ENCODE measurements around the gene NFASC. TPM values are rescaled to one million over a fixed set of nuclear protein-coding genes. Genes with fewer than 3 reads are reported as not detected.

Gene NFASC
- total and polyA plus RNA-seq, 2 donors (not counting 3 experiments of a cell fraction or from before 2014, with no cell fraction given), result not detected

GRCh38 chr1:204868340-204868700 is 2.3 kb upstream of the NFASC start:
- TF ChIP-seq, protein P1, sequence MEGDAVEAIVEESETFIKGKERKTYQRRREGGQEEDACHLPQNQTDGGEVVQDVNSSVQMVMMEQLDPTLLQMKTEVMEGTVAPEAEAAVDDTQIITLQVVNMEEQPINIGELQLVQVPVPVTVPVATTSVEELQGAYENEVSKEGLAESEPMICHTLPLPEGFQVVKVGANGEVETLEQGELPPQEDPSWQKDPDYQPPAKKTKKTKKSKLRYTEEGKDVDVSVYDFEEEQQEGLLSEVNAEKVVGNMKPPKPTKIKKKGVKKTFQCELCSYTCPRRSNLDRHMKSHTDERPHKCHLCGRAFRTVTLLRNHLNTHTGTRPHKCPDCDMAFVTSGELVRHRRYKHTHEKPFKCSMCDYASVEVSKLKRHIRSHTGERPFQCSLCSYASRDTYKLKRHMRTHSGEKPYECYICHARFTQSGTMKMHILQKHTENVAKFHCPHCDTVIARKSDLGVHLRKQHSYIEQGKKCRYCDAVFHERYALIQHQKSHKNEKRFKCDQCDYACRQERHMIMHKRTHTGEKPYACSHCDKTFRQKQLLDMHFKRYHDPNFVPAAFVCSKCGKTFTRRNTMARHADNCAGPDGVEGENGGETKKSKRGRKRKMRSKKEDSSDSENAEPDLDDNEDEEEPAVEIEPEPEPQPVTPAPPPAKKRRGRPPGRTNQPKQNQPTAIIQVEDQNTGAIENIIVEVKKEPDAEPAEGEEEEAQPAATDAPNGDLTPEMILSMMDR (IDR thresholded peaks at IDR 0.05; ENCODE audit: extremely low read depth in 1 of 2, insufficient read depth in 1 of 2, low read depth in 1 of 2, low read length in 2 of 2), result no peak
- TF ChIP-seq POLR2A (IDR thresholded peaks at IDR 0.05; ENCODE audit: low read depth, low read length), result no peak
- no peak for TF ChIP-seq FOS (IDR thresholded peaks at IDR 0.05; ENCODE audit: borderline replicate concordance, insufficient read depth, low read length)
- no peak for TF ChIP-seq MYC (IDR thresholded peaks at IDR 0.05; ENCODE audit: low read depth, low read length)
- TF ChIP-seq JUN (IDR thresholded peaks at IDR 0.05; ENCODE audit: borderline replicate concordance, insufficient read depth, insufficient read length, low read depth), result no peak
- no peak for TF ChIP-seq EZH2 (IDR thresholded peaks at IDR 0.05; ENCODE audit: borderline replicate concordance, low read depth, low read length, severe bottlenecking)
- TF ChIP-seq POLR2AphosphoS5 (IDR thresholded peaks at IDR 0.05; ENCODE audit: insufficient read depth, low read depth, low read length), result no peak
- TF ChIP-seq GATA2 (IDR thresholded peaks at IDR 0.05; ENCODE audit: insufficient read depth, insufficient read length, low read depth, low read length), result no peak
- TF ChIP-seq, protein P2, sequence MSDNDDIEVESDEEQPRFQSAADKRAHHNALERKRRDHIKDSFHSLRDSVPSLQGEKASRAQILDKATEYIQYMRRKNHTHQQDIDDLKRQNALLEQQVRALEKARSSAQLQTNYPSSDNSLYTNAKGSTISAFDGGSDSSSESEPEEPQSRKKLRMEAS (IDR thresholded peaks at IDR 0.05; ENCODE audit: insufficient read depth, insufficient read length), result no peak
- POLR2A ChIA-PET, result no interaction called here
- no TSS peak for BruUV-seq (replicated peaks)
- Histone ChIP-seq H3K4me1 (ENCODE audit: control insufficient read depth, extremely low read depth, insufficient read depth, low read length) (no peaks in the 10 kb centered on the region), H3K4me2 (ENCODE audit: insufficient read depth, low read length) (no peak overlapping the region), H2AFZ (ENCODE audit: low read depth, low read length) (no peak overlapping the region), H4K20me1 (replicated peaks; ENCODE audit: control insufficient read depth, extremely low read depth, insufficient read depth, low read length) (no peaks in the 10 kb centered on the region), H3K9me1 (replicated peaks; ENCODE audit: control insufficient read depth, extremely low read depth, insufficient read depth, low read length) (no peaks in the 10 kb centered on the region), H3K9ac (replicated peaks; ENCODE audit: extremely low read depth, insufficient read depth, low read length) (no peak overlapping the region), H3K27ac (ENCODE audit: insufficient read depth, low read depth, low read length) (no peak overlapping the region), H3K9me3 (replicated peaks; ENCODE audit: control insufficient read depth, insufficient read depth, low read length) (no peaks in the 10 kb centered on the region), H3K79me2 (ENCODE audit: control insufficient read depth, insufficient read depth, low read length) (no peaks in the 10 kb centered on the region), H3K36me3 (ENCODE audit: control insufficient read depth in 2 of 2, extremely low read depth in 1 of 2, insufficient read depth in 2 of 2, low read length in 2 of 2) (no peaks in the 10 kb centered on the region), H3K27me3 (ENCODE audit: control insufficient read depth in 2 of 2, insufficient read depth in 2 of 2, low read length in 2 of 2) (no peaks in the 10 kb centered on the region), H3K4me3 (replicated peaks in 1 of 3; ENCODE audit: insufficient read depth in 1 of 3, low read depth in 1 of 3, low read length in 3 of 3) (no peak overlapping the region)
- FAIRE-seq, result no peak
- DNase-seq (ENCODE audit: low read depth, low spot score), result no peak
- dilution Hi-C loops (cut with MboI; ENCODE audit: extremely low pct_ligation_motif_present, low sequenced_read_pairs), result no loop called here
- intact Hi-C loops (cut with micrococcal nuclease), result no loop called here
- CTCF ChIA-PET, result no interaction called here
